Activated naive CD4-positive, alpha-beta T cell treated with anti-CD3 and anti-CD28 coated beads, Interleukin-2, amount 10 ng/mL, durations not matched to agents 7 days and 5 days (primary cell): ENCODE measurements around the gene RGL2.
"Not testable (repeated sequence)": the region's sequence is repeated elsewhere in the genome, so short reads cannot be mapped to it uniquely, and the experiment has no call there.

Source experiments
- CTCF ChIA-PET: fragments of 350-600 bp; sonication (Branson Sonifier 250); formaldehyde crosslinking; loops from one replicate; lab custom pipeline; 2021; ENCODE audit warnings: antibody characterized with exemption; lab: Charles Lee
- DNase-seq: peaks from one replicate; pipeline ENCODE4 v3.0.0-alpha.2; 2020
- H3K27ac Mint-ChIP-seq: one replicate; pipeline ENCODE4 v1.8.0; 2021; ENCODE audit warnings: mild to moderate bottlenecking, moderate library complexity, mixed read lengths
- H3K27me3 Mint-ChIP-seq: one replicate; pipeline ENCODE4 v1.8.0; 2021; ENCODE audit warnings: mild to moderate bottlenecking, mixed read lengths
- H3K36me3 Mint-ChIP-seq: one replicate; pipeline ENCODE4 v1.8.0; 2021; ENCODE audit warnings: mixed read lengths
- H3K4me1 Mint-ChIP-seq: one replicate; pipeline ENCODE4 v1.8.0; 2021; ENCODE audit warnings: mixed read lengths
- H3K4me3 Mint-ChIP-seq: one replicate; pipeline ENCODE4 v1.8.0; 2021; ENCODE audit warnings: mild to moderate bottlenecking, moderate library complexity, mixed read lengths
- H3K9me3 Mint-ChIP-seq: one replicate; pipeline ENCODE4 v1.8.0; 2021; ENCODE audit warnings: mixed read lengths

RGL2 gene

DNA sequence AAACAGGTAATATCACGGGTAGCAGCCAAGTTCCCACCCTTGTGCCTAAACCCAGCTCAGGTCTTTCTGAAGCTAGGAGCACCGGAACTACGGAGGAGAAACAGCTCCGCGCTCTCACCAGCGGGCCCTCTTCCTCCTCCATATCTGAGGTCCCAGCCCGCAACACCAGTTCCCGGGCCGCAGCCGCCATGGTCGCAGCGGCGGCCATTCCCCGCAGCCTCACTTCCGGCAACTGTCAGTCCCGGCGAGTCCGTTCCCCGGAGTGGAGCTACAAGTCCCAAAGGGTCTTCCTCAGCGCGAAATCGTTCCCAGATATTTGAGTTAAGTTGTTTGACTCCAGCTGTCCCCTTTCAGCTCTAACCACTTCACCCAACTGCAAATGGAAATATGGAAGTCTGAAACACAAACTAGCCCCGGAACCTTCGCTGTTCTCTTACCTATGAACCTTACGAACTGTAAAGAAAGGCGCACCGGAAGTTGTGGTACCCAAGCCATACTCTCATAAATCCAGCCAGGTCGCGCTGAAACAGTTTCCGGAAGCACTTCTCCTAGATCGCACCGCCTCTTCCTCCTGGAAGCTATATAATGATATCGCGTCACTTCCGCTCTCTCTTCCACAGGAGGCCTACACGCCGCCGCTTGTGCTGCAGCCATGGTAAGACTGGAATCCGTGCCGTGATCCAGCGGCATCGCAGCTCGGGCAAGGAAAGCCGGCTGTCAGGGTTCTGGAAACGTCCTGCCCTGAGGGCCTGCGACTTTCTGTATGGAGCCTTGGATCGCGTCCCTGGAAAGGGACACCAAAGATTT is 27.1 kb downstream of the RGL2 start, which contains the start of the genes RPS18 and VPS52:
TSS of gene RPS18 (plus strand) at position 608 of the 807 bp plus-strand sequence. CDS start at position 653, 45 bp downstream.
TSS of gene VPS52 (minus strand) at position 409 of the 807 bp plus-strand sequence. CDS start at position 208, 201 bp downstream.
- CTCF ChIA-PET: interaction anchor here (0.9 to 1.9 kb wide), 5 partner anchors 17 to 146 kb away, joined by 3 to 5 read pairs (median 4); partner anchors contain the start of gene CUTA
- peaks cover 59% of the 10 kb centered on the region for H3K36me3 Mint-ChIP-seq

DNA sequence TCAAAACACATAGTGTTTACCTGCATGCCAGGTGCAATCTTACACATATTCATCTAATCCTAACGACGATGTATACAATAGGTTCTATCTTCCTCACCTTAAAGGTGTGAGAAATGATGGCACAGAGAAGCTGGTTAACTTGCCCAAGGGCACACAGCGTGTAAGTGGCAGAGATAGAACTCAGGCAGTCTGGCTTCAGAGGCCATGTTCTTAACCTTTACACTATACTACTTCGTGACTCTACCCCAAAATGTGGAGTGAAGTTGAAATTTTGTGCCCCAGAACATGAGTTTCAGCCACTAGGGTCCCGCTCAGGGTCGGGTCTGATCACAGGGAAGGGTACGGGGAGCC is 27.6 kb downstream of the RGL2 start:
- CTCF ChIA-PET: interaction anchor here (1.1 to 1.9 kb wide), 4 partner anchors 19 to 147 kb away, joined by 3 to 5 read pairs (median 4); partner anchors contain the start of gene CUTA
- no peak for DNase-seq
- Mint-ChIP-seq H3K36me3 (peaks cover 59% of the 10 kb centered on the region), H3K4me3 (peak overlapping the region; percentile 94), H3K4me1 (peaks cover 55% of the 10 kb centered on the region), H3K27ac (peak overlapping the region; percentile 98), H3K27me3 (no peaks in the 10 kb centered on the region), H3K9me3 (no peaks in the 10 kb centered on the region)

More for the DNA sequence above, 27.1 kb downstream of the RGL2 start, which contains the start of the genes RPS18 and VPS52:
- H3K27ac Mint-ChIP-seq: peak within 1 kb of the TSS; percentile 98
- DNase-seq: peak; percentile 95
- no peaks in the 10 kb centered on the region for H3K9me3 Mint-ChIP-seq
- peaks cover 60% of the 10 kb centered on the region for H3K4me1 Mint-ChIP-seq
- H3K27me3 Mint-ChIP-seq: no peaks in the 10 kb centered on the region
- H3K4me3 Mint-ChIP-seq: peak within 1 kb of the TSS; percentile 94

DNA sequence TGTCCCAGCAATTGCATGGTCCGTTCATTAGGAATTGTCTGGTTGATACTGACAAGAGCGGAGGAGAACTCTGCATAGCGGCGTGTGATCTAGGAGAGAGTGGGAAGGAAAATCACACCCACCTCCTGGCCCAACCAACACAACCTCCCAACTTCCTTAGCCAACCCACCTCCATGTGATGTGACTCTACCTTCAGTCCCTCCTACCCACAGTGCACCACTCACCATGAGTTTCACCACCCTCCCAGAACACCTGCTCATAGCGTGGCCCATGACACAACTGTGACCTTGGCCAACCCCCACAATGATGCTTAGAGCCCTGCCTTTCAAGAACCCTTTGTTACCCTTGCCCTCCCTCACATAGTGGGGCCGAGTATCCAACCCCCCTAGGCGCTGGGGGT is 34.7 kb downstream of the RGL2 start:
- peak; percentile 10 for DNase-seq
- CTCF ChIA-PET: no interaction called here
- H3K36me3 Mint-ChIP-seq: peaks cover 66% of the 10 kb centered on the region
- H3K9me3 Mint-ChIP-seq: no peaks in the 10 kb centered on the region
- no peak overlapping the region for H3K4me3 Mint-ChIP-seq
- H3K4me1 Mint-ChIP-seq: peaks cover 3% of the 10 kb centered on the region
- no peak overlapping the region for H3K27ac Mint-ChIP-seq
- no peaks in the 10 kb centered on the region for H3K27me3 Mint-ChIP-seq

DNA sequence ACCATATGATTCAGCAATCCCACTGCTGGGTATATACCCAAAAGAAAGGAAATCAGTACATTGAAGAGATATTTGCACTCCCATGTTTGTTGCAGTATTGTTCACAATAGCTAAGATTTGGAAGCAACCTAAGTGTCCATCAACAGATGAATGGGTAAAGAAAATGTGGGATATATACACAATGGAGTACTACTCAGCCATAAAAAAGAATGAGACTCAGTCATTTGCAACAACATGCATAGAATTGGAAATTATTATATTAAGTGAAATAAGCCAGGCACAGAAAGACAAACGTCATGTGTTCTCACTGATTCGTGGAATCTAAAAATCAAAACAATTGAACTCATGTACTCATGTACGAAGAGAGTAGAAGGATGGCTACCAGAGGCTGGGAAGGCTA is 36.3 kb downstream of the RGL2 start:
- CTCF ChIA-PET: interaction anchor here (1.5 kb wide), 1 partner anchor 12 kb away, joined by 4 read pairs; no protein-coding TSS in a partner anchor
- peaks cover 59% of the 10 kb centered on the region for H3K36me3 Mint-ChIP-seq
- not testable (repeated sequence) for H3K9me3 Mint-ChIP-seq, H3K4me3 Mint-ChIP-seq, H3K4me1 Mint-ChIP-seq, H3K27ac Mint-ChIP-seq, DNase-seq, H3K27me3 Mint-ChIP-seq

DNA sequence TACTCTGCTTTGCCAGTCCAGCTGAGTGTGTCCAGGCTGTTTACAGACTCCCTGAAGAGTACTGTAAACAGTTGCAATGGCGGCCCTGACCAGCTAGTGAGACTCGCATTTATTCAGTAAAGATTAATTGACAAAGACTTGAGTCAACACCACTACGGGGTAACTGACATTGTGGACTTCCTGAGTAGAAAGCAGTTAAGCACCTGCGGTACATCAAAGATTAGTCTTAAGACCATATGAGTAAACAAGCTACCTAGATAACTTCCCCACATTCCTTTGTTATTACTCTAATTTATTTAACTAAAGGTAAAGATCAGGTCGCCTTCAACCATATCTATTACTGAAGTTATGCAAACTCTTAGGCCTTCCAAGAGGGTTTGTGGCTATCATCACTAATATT is 39.7 kb downstream of the RGL2 start:
- H3K4me1 Mint-ChIP-seq: peaks cover 3% of the 10 kb centered on the region
- no peaks in the 10 kb centered on the region for H3K27me3 Mint-ChIP-seq
- peak; percentile 11 for DNase-seq
- H3K27ac Mint-ChIP-seq: no peak overlapping the region
- CTCF ChIA-PET: no interaction called here
- H3K9me3 Mint-ChIP-seq: no peaks in the 10 kb centered on the region
- H3K36me3 Mint-ChIP-seq: peaks cover 36% of the 10 kb centered on the region
- no peak overlapping the region for H3K4me3 Mint-ChIP-seq

DNA sequence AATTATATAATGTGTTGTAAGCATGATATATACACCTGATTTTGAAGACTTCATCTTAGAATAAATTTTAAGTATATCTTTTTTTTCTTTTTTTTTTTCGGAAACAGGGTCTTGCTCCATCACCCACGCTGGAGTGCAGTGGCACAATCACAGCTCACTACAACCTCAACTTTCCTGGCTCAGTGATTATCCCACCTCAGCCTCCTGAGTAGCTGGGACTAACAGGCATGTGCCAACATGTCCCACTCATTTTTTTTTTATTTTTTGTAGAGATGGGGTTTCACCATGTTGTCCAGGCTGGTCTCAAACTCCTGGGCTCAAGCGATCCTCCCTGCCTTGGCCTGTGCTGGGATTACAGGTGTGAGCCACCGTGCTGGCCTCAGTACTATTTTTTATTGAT is 44.2 kb downstream of the RGL2 start:
- Mint-ChIP-seq H3K4me1 (peaks cover 25% of the 10 kb centered on the region), H3K4me3 (no peak overlapping the region), H3K9me3 (no peaks in the 10 kb centered on the region), H3K27ac (no peak overlapping the region), H3K36me3 (peaks cover 29% of the 10 kb centered on the region), H3K27me3 (no peaks in the 10 kb centered on the region)
- peak; percentile 19 for DNase-seq
- CTCF ChIA-PET: interaction anchor here (0.7 to 1.9 kb wide), 3 partner anchors 18 to 130 kb away, joined by 3 to 6 read pairs (median 3); partner anchors contain the start of gene RPS18

DNA sequence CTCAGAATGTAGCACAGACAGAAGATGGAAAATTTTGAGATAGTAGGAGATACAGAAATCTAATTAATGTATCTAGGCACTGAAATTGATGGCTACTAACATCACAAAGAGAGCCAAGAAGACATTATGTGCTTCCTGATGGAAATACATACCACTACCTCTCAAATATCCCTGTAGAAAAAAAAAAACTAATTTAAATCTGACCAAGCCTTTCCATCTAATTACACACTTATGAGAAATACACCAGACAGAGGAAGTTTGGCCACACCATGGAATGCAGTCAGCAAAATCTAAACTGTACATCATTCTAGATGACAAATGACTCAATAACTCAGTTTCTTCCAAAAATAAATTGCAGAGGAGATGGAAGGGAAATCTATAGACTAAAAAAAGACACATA is 46.0 kb downstream of the RGL2 start:
- Mint-ChIP-seq H3K4me3 (no peak overlapping the region), H3K36me3 (peaks cover 21% of the 10 kb centered on the region), H3K9me3 (no peaks in the 10 kb centered on the region), H3K27me3 (peaks cover 5% of the 10 kb centered on the region), H3K27ac (no peak overlapping the region), H3K4me1 (peaks cover 39% of the 10 kb centered on the region)
- no peak for DNase-seq
- CTCF ChIA-PET: no interaction called here

DNA sequence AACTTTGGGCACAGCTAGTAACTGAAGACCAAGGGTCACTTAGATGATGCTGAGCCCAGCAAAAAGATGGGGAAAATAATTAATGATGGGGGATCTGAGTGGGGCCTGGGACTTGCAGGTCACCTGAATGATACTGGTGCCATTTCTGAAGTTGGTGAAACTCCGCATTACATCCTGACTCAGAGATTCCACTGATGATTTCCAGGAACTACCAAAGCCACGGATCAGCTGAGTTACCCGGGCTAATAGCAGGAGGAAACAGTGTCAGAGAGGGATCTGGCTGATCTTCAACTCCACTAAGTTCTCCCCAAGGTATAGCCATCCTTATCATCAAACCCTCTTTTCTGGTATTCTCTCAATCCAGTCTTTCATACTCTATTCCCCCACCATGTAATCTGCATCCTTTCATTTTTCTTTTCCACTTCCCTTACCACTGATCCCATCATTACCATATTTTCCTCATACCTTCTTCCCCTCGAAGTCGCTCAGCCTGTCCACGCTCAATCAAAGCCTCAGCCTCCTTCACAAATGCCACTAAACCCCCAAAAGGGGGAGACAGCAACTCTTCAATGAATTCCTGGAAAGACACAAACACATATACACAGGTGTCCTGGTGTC is 47.2 kb downstream of the RGL2 start:
- Mint-ChIP-seq H3K36me3 (peaks cover 20% of the 10 kb centered on the region), H3K27me3 (peaks cover 7% of the 10 kb centered on the region), H3K4me1 (peaks cover 39% of the 10 kb centered on the region), H3K9me3 (no peaks in the 10 kb centered on the region), H3K27ac (peak overlapping the region; percentile 58), H3K4me3 (peak overlapping the region; percentile 22)
- CTCF ChIA-PET: interaction anchor here (0.7 to 6.2 kb wide), 5 partner anchors 19 to 126 kb away, joined by 3 to 86 read pairs (median 4); partner anchors contain the start of genes B3GALT4, RPS18 and VPS52
- peak; percentile 5 for DNase-seq

DNA sequence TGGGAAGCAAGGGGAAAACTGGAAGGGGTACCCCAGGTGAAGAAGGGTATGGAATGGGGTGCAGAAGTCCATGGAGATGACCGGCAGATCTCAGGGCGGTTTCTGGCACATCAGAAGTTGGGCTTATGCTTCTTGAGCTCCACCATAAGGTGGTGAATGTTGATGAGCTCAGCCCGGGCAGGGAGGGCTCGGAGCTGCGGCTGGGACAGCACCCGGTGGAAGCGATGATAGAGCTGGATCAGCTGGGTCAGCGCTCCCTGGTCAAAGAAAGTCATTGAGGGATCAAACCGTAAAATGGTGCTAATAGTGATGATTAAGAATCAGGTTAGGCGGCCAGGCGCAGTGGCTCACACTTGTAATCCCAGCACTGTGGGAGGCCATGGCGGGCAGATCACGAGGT is 48.0 kb downstream of the RGL2 start:
- DNase-seq: peak; percentile 15
- Mint-ChIP-seq H3K27ac (peak overlapping the region; percentile 97), H3K4me1 (peaks cover 39% of the 10 kb centered on the region), H3K4me3 (peak overlapping the region; percentile 85), H3K36me3 (peaks cover 19% of the 10 kb centered on the region), H3K27me3 (peaks cover 14% of the 10 kb centered on the region), H3K9me3 (no peaks in the 10 kb centered on the region)
- CTCF ChIA-PET: interaction anchor here (1.1 to 6.2 kb wide), 8 partner anchors 11 to 125 kb away, joined by 3 to 86 read pairs (median 4); partner anchors contain the start of genes B3GALT4, RPS18 and VPS52

DNA sequence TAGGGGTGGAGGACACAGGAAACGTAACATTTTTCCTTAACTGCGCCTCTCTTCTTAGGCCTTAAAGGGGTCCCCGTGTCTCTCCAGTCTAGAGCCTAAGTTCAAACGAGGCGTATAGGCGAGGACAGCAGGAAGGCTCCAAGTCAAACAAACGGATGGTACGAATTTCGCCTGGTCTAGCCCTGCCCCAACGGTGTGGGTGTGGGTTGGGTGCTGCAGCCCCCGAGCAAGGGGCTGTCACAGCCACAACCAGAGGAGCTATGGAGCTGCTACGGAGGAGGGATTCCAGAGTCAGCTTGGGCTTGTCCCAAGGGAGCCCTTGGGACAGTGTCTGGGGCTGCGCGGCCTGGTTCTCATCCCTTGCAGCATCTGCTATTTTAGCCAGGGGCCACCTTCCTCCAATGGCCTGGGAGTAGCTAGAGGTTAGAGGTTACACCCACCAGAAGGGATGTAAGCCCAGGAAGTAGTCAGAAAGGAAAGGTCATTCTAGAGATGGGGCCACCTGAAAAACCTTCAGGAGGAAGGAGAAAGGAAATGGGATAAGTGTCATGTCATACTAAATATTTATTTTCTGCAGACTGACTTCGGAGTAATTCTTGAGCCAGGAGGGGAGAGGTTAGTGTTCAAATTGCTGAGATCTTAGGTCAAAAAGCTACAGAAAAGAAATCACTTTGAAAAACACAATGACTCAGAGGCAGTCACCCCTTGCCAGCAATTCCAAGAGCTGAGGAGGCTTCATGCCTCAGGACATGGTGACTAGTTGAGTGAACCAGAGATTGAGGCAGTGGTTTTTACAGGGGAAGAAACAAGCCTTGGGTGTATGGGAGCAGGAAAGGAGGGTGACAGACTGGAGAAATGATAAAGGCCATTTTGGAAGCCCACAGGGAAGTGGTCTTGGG is 48.8 kb downstream of the RGL2 start:
- Mint-ChIP-seq H3K4me3 (peak overlapping the region; percentile 85), H3K27ac (peak overlapping the region; percentile 97), H3K9me3 (no peaks in the 10 kb centered on the region), H3K4me1 (peaks cover 39% of the 10 kb centered on the region), H3K36me3 (peaks cover 18% of the 10 kb centered on the region), H3K27me3 (peaks cover 14% of the 10 kb centered on the region)
- CTCF ChIA-PET: interaction anchor here (0.8 to 6.2 kb wide), 18 partner anchors 10 to 263 kb away, joined by 3 to 86 read pairs (median 8); partner anchors contain the start of genes B3GALT4, HSD17B8, RING1 and RPS18
- DNase-seq: peak; percentile 15

DNA sequence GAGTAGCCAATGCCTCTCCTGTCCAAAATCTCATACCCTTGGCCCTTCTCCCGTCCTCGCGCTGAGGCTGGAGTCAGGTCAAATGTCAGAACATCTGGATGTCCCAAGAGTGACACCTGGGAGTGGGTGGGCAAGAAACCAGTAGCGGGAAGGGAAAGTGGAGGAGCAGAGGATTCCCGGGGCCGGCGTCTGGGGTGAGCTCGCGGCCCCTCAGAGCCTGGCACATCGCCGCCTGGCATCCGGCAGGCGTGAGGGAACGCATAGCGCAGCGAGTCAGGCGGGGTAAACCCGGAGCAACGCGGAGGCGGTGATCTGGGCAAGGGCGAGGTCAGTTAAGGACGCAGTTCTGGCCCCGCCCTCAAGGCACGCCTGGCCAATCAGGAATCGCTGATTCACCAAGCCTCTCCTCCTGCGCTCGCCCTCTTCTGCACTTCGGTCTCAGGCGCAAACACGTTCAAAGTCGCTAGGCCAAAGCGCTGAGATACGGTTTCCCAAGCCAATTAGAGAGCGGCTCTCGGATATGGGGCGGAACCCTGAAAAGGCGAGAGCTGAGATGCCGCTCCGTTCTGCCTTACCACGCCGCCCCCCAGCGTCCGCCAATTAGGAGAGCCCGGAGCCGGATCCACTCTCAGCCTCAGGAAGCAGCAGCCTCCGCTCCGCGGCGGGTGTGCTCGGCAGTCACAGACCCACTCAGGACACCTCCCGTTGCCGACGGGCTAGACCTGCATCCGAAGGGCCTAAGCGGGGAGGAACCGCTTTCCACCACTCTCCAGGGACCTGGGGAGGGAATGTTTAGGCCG is 49.6 kb downstream of the RGL2 start:
- CTCF ChIA-PET: interaction anchor here (0.8 to 6.2 kb wide), 31 partner anchors 11 to 265 kb away, joined by 3 to 86 read pairs (median 6); partner anchors contain the start of genes B3GALT4, HSD17B8, PFDN6 and RING1
- Mint-ChIP-seq H3K27me3 (peaks cover 14% of the 10 kb centered on the region), H3K9me3 (no peaks in the 10 kb centered on the region), H3K4me1 (peaks cover 39% of the 10 kb centered on the region), H3K4me3 (peak overlapping the region; percentile 85), H3K36me3 (peaks cover 18% of the 10 kb centered on the region), H3K27ac (peak overlapping the region; percentile 97)
- peak; percentile 98 for DNase-seq

DNA sequence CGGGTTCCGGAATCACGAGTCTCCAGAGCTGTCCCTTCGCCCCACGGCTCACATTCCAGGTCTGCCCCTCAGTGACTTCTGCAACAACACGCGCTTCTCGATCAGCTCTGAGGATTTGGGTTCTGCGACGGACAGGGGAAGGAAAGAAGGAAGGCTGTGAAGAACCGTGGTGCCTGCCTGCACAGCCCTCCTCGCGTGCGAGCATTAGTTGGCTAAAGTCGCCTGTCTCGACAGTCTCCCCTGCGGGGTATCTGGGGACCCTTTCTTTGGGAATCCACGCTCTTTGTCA is 50.2 kb downstream of the RGL2 start:
- CTCF ChIA-PET: interaction anchor here (0.8 to 6.2 kb wide), 31 partner anchors 10 to 264 kb away, joined by 3 to 86 read pairs (median 6); partner anchors contain the start of genes B3GALT4, HSD17B8, PFDN6 and RING1
- Mint-ChIP-seq H3K4me3 (peak overlapping the region; percentile 85), H3K4me1 (peaks cover 39% of the 10 kb centered on the region), H3K9me3 (no peaks in the 10 kb centered on the region), H3K27ac (peak overlapping the region; percentile 97), H3K36me3 (peaks cover 16% of the 10 kb centered on the region), H3K27me3 (peaks cover 20% of the 10 kb centered on the region)
- DNase-seq: no peak
